ENCODE results near the gene CAAP1. TPM values are rescaled to one million over a fixed set of nuclear protein-coding genes. Genes with fewer than 3 reads are reported as not detected.

The CAAP1 gene
- total RNA-seq, 2 donors from 2014 or later: 28.8 to 38.0 TPM

- intact Hi-C loops (cut with DNase I): no loop called here
- Histone ChIP-seq H3K4me1 (no peaks in the 10 kb centered on the region), H3K9ac (ENCODE audit: low read depth in 2 of 2, low read length in 2 of 2) (no peak overlapping the region), H3K27ac (no peak overlapping the region), H3K27me3 (no peaks in the 10 kb centered on the region), H3K4me3 (no peak overlapping the region), H3K9me3 (no peaks in the 10 kb centered on the region), H3K36me3 (peaks cover 4% of the 10 kb centered on the region)
- no peak for DNase-seq
- TF ChIP-seq CTCF (IDR thresholded peaks at IDR 0.05): no peak
Measured at GRCh38 chr9:26928902-26929495, 36.4 kb upstream of the CAAP1 start.

GRCh38 chr9:26925609-26926008 is 33.0 kb upstream of the CAAP1 start:
- no peaks in the 10 kb centered on the region for H3K9me3 ChIP-seq
- H3K27ac ChIP-seq: no peak overlapping the region
- TF ChIP-seq CTCF (IDR thresholded peaks at IDR 0.05): no peak
- H3K4me1 ChIP-seq: no peaks in the 10 kb centered on the region
- no peak overlapping the region for H3K9ac ChIP-seq (ENCODE audit: low read depth in 2 of 2, low read length in 2 of 2)
- H3K36me3 ChIP-seq: peaks cover 4% of the 10 kb centered on the region
- H3K27me3 ChIP-seq: no peaks in the 10 kb centered on the region
- H3K4me3 ChIP-seq: no peak overlapping the region
- no peak for DNase-seq
- intact Hi-C loops (cut with DNase I): no loop called here

- peaks cover 4% of the 10 kb centered on the region for H3K36me3 ChIP-seq
- H3K27me3 ChIP-seq: no peaks in the 10 kb centered on the region
- no peaks in the 10 kb centered on the region for H3K9me3 ChIP-seq
- no peak for TF ChIP-seq CTCF (IDR thresholded peaks at IDR 0.05)
- H3K4me1 ChIP-seq: no peaks in the 10 kb centered on the region
- no peak overlapping the region for H3K9ac ChIP-seq (ENCODE audit: low read depth in 2 of 2, low read length in 2 of 2)
- H3K4me3 ChIP-seq: no peak overlapping the region
- no peak for DNase-seq
- intact Hi-C loops (cut with DNase I): no loop called here
- no peak overlapping the region for H3K27ac ChIP-seq
Measured at GRCh38 chr9:26919698-26920097, 27.1 kb upstream of the CAAP1 start.

GRCh38 chr9:26913138-26913668 is 20.6 kb upstream of the CAAP1 start:
- no peaks in the 10 kb centered on the region for H3K27me3 ChIP-seq
- H3K36me3 ChIP-seq: peaks cover 4% of the 10 kb centered on the region
- no peak overlapping the region for H3K4me3 ChIP-seq
- intact Hi-C loops (cut with DNase I): no loop called here
- no peaks in the 10 kb centered on the region for H3K4me1 ChIP-seq
- DNase-seq: no peak
- no peak overlapping the region for H3K9ac ChIP-seq (ENCODE audit: low read depth in 2 of 2, low read length in 2 of 2)
- H3K9me3 ChIP-seq: no peaks in the 10 kb centered on the region
- no peak overlapping the region for H3K27ac ChIP-seq
- TF ChIP-seq CTCF (IDR thresholded peaks at IDR 0.05): no peak

GRCh38 chr9:26904671-26905070 is 12.1 kb upstream of the CAAP1 start:
- Histone ChIP-seq H3K27me3 (no peaks in the 10 kb centered on the region), H3K4me1 (no peaks in the 10 kb centered on the region), H3K9ac (ENCODE audit: low read depth in 2 of 2, low read length in 2 of 2) (no peak overlapping the region), H3K27ac (no peak overlapping the region), H3K4me3 (no peak overlapping the region), H3K9me3 (no peaks in the 10 kb centered on the region), H3K36me3 (no peaks in the 10 kb centered on the region)
- intact Hi-C loops (cut with DNase I): no loop called here
- DNase-seq: no peak
- no peak for TF ChIP-seq CTCF (IDR thresholded peaks at IDR 0.05)
